ENCODE results near the gene FBN1.

DNA sequence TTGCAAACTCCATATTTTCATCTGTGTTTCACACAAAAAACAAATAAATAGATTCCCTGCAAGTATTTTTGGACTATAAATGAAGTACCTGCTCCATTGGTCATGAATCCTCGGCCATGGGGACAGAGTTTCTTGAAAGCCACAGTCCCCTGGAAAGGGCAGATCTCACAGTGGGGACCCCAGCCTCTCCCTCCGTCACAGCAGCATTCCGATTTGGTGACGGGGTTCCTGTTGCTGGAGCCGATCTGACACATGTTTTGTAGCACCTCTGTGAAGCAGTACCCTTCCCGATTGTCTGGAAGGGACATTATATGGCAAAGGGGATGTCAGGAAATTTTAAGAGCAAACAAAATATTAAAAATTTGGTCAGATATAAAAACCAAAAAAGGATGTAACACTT lies 218.0 kb downstream of the FBN1 start:
- TF ChIP-seq CTCF (IDR thresholded peaks at IDR 0.05) (no peak), NR2C2 (CRISPR knock-in tag; IDR thresholded peaks at IDR 0.05) (no peak), USF1 (CRISPR knock-in tag; IDR thresholded peaks at IDR 0.05) (no peak), STAT6 (CRISPR knock-in tag; conservative IDR thresholded peaks at IDR 0.05; ENCODE audit: low read depth) (no peak), MYBL2 (CRISPR knock-in tag; IDR thresholded peaks at IDR 0.05) (no peak), SP1 (CRISPR knock-in tag; conservative IDR thresholded peaks at IDR 0.05) (no peak)
- TF ChIP-seq, protein P1, sequence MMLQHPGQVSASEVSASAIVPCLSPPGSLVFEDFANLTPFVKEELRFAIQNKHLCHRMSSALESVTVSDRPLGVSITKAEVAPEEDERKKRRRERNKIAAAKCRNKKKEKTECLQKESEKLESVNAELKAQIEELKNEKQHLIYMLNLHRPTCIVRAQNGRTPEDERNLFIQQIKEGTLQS (CRISPR knock-in tag; conservative IDR thresholded peaks at IDR 0.05): no peak
- TF ChIP-seq, protein P2, sequence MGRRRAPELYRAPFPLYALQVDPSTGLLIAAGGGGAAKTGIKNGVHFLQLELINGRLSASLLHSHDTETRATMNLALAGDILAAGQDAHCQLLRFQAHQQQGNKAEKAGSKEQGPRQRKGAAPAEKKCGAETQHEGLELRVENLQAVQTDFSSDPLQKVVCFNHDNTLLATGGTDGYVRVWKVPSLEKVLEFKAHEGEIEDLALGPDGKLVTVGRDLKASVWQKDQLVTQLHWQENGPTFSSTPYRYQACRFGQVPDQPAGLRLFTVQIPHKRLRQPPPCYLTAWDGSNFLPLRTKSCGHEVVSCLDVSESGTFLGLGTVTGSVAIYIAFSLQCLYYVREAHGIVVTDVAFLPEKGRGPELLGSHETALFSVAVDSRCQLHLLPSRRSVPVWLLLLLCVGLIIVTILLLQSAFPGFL (CRISPR knock-in tag; IDR thresholded peaks at IDR 0.05; ENCODE audit: borderline replicate concordance): no peak

Measured in WTC11 (cell line).